Effector CD4-positive, alpha-beta T cell (primary cell): ENCODE results near the gene TOP3B.

ENCODE experiments used
- DNase-seq: peaks from one replicate; pipeline ENCODE4 v3.0.0-alpha.2; 2020

Gene TOP3B

DNA sequence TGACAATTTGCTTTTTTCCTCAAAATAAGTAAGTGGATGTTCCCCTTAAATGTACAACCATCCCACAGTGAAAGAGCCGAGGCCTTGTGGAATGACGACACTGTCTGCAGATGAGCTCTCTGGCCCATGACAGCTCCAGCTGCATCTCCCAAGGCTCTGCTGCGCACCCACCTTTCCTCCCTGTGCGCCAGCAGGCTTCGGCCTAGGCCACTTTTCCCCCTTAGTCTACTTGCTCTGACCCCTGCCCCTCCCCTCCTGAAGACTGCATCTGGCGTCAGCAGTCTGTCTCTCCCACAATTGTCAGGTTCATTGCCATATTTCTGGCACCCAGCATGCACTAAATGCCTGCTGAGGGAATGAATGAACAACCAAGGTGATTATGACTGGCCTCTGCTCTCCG lies 2.0 kb downstream of the TOP3B start:
- no peak for DNase-seq

GRCh38 chr22:21978564-21979386 lies 3.8 kb downstream of the TOP3B start:
- DNase-seq, result no peak

DNA sequence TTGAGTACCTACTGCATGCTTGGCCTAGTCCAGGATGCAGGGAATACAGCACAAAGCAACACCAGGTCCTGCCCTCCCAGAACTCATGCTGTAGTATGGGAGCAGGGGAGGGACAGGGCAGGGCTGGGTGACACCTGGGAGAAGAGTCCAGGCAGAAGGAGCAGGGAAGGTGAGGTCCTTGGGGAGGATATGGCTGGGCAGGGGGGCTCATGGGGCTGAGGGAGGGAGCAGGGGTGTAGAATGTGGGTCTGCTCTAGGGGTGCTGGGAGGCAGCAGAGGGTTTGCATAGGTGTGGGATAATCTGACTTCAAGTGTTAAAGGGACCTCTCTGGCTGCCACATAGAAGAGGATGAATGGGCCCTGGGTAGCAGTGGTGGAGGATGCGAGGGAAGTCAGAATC lies 4.8 kb downstream of the TOP3B start:
- DNase-seq, result no peak

- DNase-seq, result no peak
Observed at GRCh38 chr22:21975854-21976345, 6.7 kb downstream of the TOP3B start.

DNA sequence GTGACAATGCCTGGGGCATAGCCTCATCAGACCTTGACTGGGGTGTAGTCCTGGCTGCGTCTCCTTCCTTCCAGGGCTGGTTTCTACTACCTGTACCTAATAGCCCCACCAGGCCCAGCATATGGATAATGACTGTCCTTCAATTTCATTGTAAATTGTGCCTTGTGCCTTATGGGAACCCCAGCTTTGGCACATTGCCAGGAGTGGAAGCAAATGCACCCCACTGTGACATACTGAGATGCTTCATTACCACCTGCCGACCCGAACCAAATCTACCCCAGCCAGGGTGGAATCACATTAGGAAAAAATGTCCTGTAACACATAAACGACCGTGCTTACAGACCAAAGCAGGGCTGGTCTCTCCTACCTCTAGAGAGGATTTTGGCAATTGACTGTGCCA lies 7.3 kb downstream of the TOP3B start:
- no peak for DNase-seq

GRCh38 chr22:21974058-21974649 lies 8.4 kb downstream of the TOP3B start:
- no peak for DNase-seq

- DNase-seq, result no peak
Observed at GRCh38 chr22:21972806-21973205, 9.8 kb downstream of the TOP3B start.

- DNase-seq, result peak; percentile 41
Observed at GRCh38 chr22:21972293-21972779, 10.3 kb downstream of the TOP3B start.

DNA sequence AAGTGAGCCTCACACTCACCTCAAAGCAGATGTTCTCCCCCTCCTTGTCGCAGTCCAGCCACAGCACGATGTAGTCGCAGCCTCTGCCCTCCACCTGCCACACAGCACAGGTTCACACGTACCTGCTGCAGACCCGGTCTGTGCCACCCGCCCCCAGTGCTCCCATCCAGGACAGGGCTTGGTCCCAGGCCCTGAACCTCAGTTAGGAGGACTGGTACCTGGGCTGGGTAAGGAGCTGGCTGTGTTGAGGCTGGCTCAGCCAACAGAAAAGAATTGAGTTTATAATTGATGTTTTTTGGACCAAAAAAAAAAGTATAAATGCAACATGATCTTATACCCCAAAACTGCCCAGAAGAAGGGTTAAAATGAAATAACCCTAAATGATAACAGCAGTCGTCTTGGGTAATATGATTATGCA lies 10.7 kb downstream of the TOP3B start:
- DNase-seq, result no peak

DNA sequence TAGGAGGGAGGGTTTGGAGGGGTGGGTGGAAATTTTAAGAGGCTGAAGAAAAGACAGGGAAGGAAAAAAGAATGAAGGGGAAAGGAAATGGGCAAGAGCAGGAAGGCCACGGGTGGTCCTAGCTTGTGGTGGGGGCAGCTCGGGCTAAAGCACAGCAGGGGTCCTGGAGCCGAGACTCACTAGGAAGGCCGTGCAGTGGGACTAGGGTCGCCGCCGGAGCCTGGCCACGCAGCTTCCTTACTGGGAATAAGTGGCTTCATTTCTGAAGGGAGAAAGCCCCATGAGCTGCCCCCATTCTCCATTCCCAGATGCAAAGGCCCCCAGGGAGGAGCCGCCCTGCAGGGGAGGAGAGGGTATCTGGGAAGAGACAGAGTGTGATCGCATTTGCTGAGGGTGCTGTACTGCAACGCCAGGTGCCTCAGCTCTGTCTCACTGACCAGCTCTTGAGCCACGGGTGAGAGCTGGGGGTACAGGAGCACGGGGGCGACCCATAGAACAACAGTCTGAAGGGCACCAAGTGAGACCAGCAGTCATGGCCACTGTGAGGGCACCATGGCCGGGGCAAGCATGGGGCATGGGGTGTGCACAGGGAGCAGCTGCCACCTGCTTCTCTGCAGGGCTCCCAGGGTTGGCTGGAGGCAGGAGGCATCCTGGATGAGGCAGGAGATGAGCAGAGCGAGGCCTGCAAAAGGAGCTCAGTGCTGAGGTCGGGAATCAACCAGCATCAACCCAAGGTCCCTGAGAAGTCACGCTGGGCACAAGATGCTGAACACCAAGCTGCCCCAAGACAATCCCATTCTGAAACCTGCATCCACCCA lies 11.6 kb downstream of the TOP3B start:
- DNase-seq, result no peak

DNA sequence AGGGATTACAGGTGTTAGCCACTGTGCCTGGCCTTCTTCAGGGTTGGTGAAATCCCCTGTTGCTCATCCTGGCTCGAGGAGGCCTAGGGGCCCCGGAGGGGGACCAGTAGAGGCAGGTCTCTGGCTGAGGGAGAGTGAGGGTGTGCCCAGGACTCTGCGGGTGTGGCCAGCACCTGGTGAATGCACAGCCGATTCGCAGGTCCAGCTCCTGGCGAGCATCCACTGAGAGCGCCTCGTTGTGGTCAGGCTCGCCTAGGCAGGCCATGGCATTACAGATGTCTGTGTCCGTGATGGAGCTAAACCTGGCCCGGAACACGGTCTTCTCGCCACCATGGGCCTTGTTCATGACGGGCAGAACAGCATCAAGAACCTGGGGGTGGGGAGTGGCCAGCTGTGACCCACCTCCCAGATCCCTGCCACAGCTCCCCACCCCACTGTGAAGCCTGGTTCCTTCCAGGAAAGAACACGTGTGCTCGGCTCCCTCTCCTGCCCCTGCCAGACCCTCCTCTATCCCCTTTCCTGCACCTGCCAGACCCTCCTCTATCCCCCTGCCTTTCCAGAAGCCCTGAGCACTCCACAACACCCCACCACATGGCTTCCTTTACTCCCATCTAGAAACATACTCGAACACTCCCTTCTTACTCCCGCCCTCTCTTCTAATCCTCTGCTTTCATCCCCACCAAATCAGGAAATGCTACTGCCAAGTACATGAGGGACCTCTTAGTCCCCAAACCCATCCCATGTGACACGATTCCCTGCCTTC lies 12.4 kb downstream of the TOP3B start:
- no peak for DNase-seq

- no peak for DNase-seq
Observed at GRCh38 chr22:21968452-21969129, 14.0 kb downstream of the TOP3B start.

DNA sequence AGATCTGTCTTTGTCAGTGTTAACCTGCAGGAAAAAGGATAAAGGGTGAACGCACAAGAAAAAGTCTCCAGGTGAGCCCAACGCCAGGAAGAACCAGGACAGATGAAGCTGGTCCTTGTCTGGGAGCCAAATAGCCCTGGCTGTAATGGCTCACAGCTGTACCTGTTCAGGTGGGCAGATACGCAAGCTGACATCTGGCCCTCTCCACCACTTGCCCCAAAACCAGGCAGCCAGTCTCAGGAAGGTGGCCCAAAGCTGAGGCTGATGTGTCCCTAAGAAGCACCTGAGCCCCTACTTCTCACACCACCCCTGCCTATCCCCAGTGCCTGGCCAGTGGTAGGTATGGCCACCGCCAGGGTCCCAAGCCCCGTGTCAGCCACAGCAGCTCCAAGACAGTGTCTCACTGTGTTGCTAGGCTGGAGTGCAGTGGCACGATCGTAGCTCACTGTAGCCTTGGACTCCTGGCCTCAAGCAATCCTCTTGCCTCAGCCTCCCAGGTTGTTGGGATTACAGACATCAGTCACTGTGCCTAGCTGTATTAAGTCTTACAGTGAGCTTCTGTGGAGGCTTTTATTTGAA lies 14.8 kb downstream of the TOP3B start:
- DNase-seq, result no peak

GRCh38 chr22:21966643-21967516 lies 15.7 kb downstream of the TOP3B start:
- no peak for DNase-seq

- DNase-seq, result no peak
Observed at GRCh38 chr22:21965762-21966288, 16.8 kb downstream of the TOP3B start.

- no peak for DNase-seq
Observed at GRCh38 chr22:21964918-21965484, 17.6 kb downstream of the TOP3B start.

- no peak for DNase-seq
Observed at GRCh38 chr22:21964234-21964633, 18.4 kb downstream of the TOP3B start.

- DNase-seq, result no peak
Observed at GRCh38 chr22:21963790-21964211, 18.8 kb downstream of the TOP3B start.

DNA sequence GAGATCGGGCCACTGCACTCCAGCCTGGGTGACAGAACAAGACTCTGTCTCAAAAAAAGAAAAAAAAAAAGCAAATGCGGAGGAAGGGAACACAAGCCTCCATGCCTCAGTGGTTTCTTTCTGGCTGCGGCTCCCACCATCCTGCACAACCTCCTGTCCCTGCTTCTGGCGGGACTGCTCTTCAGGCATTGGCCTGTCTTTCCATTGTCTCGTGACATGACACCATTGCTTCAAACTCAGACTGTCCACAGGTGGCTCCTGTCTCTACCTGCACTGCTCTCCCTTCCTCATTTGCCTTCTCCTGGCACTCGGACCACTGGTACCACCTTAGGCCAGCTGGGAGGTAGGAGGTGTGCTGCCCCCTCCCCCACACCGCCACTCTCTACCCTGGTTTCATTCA lies 19.3 kb downstream of the TOP3B start:
- no peak for DNase-seq

DNA sequence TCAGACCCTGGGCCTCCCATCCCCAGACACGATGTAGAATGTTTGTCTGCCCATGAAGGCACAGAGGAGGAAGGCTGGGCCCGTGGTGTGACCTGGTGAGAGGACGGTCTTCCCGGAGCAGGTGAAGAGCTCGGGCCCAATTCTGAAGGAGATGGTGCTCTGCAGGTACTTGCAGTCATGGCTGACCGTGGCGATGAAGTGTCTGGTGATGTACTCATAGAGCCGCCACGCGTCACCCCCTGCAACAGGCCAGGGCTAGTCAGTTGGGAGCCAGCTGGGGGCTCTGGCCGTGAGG lies 20.0 kb downstream of the TOP3B start:
- no peak for DNase-seq
